Fibroblast of the aortic adventitia (primary cell): ENCODE results near the gene HID1. TPM values are rescaled to one million over a fixed set of nuclear protein-coding genes. Genes with fewer than 3 reads are reported as not detected.

ENCODE experiments used
- DNase-seq: peaks from one replicate; pipeline ENCODE4 v3.0.0-alpha.2; 2010; ENCODE audit warnings: low read depth
- H3K4me3 ChIP-seq: 2 replicates; pipeline ENCODE4 v1.5.1; 2011; ENCODE audit warnings: low read depth, mild to moderate bottlenecking, control low read depth, low read length, moderate library complexity
- total RNA-seq: library from RNA; depleted of rRNA; stranded (reverse); fragments of >200 nt; gene quantifications from 2 replicates; pipeline ENCODE4 v1.2.3, GENCODE V29; 2012; ENCODE audit warnings: low replicate concordance
- TF ChIP-seq, protein P1 (sequence below): IDR thresholded peaks from 2 replicates; pipeline ENCODE4 v1.5.1; 2011; ENCODE audit warnings: mild to moderate bottlenecking, low read length, control low read depth, inconsistent platforms; ENCODE audit not compliant: insufficient read depth

Gene HID1
- total RNA-seq, 1 donor, result 0.90 TPM

DNA sequence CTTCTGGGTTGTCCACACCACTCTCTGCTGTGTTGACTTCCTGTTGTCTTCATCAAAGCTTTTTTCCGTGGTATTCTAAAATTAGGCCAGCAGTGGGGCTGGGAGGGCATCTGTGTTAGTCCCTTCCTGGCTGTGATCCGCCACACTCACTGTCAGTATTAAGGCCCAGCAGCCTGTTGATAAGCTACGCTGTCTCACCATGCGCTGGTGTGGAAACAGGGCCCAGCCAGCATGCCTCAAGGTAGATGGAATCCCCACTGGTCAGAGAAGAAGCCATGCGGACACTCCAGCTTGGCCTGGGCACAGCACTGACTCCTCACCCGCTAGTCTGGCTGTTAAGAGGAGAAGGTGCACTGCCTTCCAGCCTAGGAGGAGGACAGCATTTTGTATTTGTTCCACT lies 26.2 kb upstream of the HID1 start:
- DNase-seq, result no peak
- no peak overlapping the region for H3K4me3 ChIP-seq
- TF ChIP-seq, protein P1, sequence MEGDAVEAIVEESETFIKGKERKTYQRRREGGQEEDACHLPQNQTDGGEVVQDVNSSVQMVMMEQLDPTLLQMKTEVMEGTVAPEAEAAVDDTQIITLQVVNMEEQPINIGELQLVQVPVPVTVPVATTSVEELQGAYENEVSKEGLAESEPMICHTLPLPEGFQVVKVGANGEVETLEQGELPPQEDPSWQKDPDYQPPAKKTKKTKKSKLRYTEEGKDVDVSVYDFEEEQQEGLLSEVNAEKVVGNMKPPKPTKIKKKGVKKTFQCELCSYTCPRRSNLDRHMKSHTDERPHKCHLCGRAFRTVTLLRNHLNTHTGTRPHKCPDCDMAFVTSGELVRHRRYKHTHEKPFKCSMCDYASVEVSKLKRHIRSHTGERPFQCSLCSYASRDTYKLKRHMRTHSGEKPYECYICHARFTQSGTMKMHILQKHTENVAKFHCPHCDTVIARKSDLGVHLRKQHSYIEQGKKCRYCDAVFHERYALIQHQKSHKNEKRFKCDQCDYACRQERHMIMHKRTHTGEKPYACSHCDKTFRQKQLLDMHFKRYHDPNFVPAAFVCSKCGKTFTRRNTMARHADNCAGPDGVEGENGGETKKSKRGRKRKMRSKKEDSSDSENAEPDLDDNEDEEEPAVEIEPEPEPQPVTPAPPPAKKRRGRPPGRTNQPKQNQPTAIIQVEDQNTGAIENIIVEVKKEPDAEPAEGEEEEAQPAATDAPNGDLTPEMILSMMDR, result no peak

DNA sequence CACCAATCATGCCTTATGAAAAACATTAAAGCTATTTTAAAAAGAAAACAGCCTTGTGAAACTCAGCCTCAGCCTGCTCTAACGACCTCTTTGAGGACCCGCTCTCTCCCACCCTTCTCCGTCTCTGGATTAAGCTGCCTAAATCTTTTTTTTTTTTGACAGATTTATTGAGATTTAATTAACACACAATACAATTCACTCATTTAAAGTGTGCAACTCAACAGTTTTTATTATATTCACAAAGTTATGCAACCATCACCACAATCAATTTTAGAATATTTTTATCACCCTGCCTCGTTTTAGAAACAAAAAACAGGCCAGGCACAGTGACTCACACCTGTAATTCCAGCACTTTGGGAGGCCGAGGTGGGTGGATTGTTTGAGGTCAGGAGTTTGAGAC lies 23.3 kb upstream of the HID1 start:
- no peak overlapping the region for H3K4me3 ChIP-seq
- TF ChIP-seq, protein P1, result no peak
- DNase-seq, result no peak

DNA sequence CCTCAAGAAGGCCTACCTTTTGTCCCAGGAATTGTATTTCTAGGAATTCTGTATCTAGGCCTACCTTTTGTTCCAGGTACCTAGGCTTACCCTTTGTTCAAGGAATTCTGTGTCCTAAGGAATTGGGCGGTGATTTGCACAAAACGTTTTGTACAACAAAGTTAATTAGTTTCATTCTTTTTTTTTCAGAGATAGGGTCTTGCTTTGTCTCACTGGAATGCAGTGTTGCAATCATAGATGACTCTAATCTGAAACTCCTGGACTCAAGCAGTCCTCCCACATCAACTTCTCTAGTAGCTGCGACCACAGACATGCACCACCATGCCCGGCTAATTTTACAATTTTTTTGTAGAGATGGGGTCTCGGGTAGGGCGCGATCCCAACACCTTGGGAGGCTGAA lies 21.9 kb upstream of the HID1 start:
- peak; percentile 61 for DNase-seq
- H3K4me3 ChIP-seq, result no peak overlapping the region
- TF ChIP-seq, protein P1, result no peak

DNA sequence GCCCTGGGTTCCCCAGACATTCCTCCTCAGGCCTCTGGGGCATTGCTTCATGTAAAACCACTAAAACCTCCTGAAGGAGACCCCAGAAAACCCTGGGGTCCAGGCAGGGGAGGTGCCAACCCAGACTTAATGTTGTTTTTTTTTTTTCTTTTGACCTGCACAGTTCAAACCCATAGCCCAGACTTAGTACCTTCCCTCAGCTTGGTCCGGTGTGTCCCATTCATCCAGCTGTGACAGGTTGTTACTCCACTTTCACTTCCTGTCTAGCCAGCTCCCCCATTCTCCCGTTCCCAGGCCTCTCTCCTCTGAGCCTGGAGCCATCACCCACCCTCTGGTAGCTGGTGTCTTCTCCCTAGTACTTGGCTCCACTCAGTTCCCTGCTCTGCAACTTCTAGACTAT lies 19.7 kb upstream of the HID1 start:
- no peak overlapping the region for H3K4me3 ChIP-seq
- DNase-seq, result no peak
- TF ChIP-seq, protein P1, result no peak

DNA sequence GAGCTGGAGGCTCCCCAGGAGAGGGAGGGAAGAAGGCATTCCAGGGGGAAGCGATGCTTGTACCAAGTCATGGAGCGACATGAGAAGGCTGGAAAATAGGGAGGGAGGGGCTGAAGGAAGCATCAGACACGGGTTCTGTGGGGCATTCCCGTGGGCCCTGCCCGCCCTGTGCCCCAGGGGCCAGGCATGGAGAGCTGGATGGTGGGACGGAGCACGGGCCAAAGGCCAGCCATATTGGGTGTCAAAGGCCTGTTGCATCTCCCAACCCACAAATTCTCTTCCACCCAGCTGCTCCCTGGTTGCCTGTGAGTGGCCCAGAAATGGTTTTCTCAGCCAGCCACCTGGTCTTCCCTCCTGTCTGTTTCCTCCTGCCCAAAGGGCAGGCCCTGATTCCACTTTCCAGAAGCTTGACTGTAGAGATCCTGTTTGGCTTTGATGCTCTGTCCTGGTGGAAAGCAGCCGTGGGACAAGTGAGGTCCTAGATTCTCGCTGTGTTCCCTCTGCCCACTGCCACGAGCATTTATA lies 18.1 kb upstream of the HID1 start:
- TF ChIP-seq, protein P1, result no peak
- no peak for DNase-seq
- no peak overlapping the region for H3K4me3 ChIP-seq

DNA sequence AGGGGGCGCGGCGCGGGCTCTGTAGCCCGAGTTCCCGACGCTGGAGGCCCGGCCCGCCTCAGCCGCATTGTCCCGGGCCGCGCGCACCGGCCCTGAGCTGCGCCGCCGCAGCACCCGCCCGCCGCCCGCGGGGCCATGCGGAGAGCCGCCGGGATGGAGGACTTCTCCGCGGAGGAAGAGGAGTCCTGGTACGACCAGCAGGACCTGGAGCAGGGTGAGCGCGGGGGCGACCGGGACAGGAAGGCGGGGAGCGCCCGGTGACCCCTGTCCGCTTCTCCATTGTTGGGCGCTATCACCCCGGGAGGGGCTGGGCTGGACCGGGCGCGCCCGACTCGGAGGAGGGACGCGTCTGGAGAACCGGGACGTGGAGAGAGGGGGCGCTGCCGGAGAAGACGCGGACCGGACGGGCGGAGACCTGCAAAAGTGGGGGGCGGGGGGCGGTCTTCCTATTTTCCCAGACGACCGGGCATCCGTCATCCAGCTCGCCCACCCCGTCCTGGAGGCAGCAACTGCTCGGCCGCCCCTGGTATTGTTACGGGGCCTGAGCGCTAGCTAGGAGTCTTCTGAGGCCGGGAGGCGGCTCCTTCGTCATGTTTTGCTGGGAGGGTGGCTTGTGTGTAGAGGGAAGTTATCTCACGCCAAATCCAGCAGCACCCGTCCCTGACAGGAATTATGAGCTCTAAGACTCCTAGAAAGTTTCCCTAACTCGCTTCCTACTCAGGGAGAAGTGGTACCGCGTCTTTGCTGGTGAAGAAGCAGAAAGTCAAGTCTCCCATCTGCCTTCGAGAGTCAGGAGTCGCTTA lies 15.6 kb upstream of the HID1 start:
- TF ChIP-seq, protein P1, result peak; percentile 48
- peak; percentile 66 for DNase-seq
- peak overlapping the region; percentile 82 for H3K4me3 ChIP-seq

DNA sequence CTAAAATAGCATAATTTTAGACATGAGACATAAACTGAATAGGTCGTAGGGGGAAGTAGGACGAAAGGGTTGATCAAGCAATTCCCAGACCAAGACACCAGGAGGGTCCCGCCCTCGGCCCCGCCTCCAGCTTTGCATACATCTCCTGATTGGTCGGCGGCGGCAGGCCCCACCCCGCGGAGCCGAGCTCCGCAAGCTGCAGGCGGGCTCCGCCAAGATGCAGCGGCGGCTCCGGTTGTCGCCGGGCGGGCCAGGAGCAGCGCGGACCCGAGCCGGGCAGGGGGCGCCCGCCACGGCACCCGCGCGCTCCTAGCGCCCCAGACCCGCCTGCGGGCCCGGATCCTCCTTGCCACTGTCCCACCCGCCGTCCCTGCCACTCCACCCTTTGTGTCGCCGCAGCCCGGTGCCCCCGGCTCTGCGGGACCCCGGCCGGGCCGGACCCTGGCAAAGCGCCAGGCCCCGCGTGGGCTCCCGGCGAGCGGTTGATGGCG lies 14.9 kb upstream of the HID1 start, which contains the start of gene CDR2L:
TSS of gene CDR2L (plus strand) at position 215 of the 491 bp plus-strand sequence. CDS start 412 bp downstream, outside the sequence.
- peak; percentile 88 for DNase-seq

More for the DNA sequence above, 14.9 kb upstream of the HID1 start, which contains the start of gene CDR2L:
- peak within 1 kb of the TSS; percentile 82 for H3K4me3 ChIP-seq
- TF ChIP-seq, protein P1, result no peak
